ENCODE measurements around the gene ANAPC15. TPM values are rescaled to one million over a fixed set of nuclear protein-coding genes. Genes with fewer than 3 reads are reported as not detected.
A peak's percentile ranks its signal among the peaks of the same experiment; 100 is the strongest.
"Not testable (repeated sequence)": the region's sequence is repeated elsewhere in the genome, so short reads cannot be mapped to it uniquely, and the experiment has no call there.

Gene ANAPC15
- 37.4 and 40.9 TPM in 2 replicates for total RNA-seq (2014; rRNA removed; shearing (Covaris generic); ENCODE audit: low replicate concordance)

DNA sequence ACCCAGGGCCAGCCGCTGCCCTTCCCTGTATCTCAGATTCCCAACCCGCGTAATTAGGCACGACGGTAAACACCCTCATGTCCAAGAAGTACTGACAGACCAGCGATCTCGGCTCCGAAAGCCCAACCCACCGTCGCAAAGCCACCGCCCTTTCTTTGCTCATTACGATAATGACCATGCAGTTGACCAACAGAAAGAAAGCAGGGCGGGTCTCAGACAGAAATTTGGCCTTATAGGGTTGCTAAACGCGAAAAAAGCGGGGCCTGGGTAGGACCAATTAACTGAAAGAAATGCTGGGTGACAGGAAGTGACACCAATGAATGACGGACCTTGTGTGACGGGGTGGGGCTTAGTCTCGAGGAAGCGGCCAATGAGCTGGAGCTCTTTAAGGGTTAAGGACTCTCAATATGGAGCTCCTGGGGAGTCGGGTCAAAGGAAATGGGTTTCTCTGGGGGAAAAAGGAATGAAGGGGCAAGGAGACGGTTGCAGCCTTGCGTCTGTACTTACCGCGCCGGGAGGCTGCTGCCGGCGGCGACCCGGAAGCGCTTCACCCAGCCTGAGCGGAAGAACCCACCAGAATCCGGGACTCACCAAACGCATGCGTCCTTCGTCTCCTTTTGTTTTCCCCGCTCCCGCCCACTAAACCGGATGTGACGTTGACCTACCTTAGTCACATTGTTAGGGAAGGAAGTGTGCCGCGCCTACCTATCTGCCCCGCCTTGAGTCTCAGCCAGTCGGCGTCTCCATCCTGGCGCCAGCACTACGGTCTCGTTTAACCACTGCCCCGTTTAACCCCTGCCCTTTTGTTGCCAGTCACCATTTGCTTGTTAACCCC lies at the start of gene ANAPC15:
TSS of gene ANAPC15 (minus strand) at position 553 of the 835 bp plus-strand sequence. CDS start 1,419 bp downstream, outside the sequence.
- peak within 1 kb of the TSS; percentile 73 for H3K4me3 ChIP-seq (ENCODE audit: low read length)

DNA sequence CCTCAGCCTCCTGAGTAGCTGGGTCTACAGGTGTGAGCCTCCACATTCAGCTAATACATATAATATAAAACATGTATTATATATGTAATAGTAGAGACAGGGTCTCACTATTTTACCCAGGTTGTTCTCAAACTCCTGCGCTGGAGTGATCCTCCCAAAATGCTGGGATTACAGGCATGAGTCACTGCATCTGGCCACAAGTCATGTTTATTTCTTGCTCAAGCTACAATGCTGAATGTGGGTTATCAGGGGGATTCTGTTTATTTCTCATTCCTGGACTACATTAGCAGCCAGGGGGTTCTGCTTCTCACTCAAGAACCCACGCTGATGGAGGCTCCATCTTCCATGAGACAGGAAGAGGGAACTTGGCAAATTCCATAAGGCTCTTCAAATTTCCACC lies 47.8 kb upstream of the ANAPC15 start:
- DNase-seq: no peak
- Histone ChIP-seq H4K20me1 (ENCODE audit: insufficient read depth, low read depth, low read length) (no peaks in the 10 kb centered on the region), H3K4me2 (ENCODE audit: low read depth, low read length, poor library complexity, severe bottlenecking) (no peak overlapping the region), H2AFZ (ENCODE audit: low read length) (no peak overlapping the region), H3K79me2 (ENCODE audit: low read length) (no peaks in the 10 kb centered on the region), H3K36me3 (ENCODE audit: insufficient read depth, low read length) (no peaks in the 10 kb centered on the region), H3K9me2 (replicated peaks; ENCODE audit: insufficient read depth, low read length) (no peaks in the 10 kb centered on the region), H3K9ac (ENCODE audit: low read length) (no peak overlapping the region), H3K27me3 (ENCODE audit: low read length) (no peaks in the 10 kb centered on the region), H3K27ac (ENCODE audit: low read length) (no peak overlapping the region), H3K9me3 (ENCODE audit: low read length) (no peaks in the 10 kb centered on the region), H3K4me3 (ENCODE audit: low read length) (no peak overlapping the region), H3K4me1 (ENCODE audit: low read length) (no peaks in the 10 kb centered on the region)

More for the DNA sequence above, at the start of gene ANAPC15:
- Histone ChIP-seq H3K9ac (ENCODE audit: low read length) (peak within 1 kb of the TSS; percentile 79), H3K9me3 (ENCODE audit: low read length) (no peaks in the 10 kb centered on the region), H3K4me2 (ENCODE audit: low read depth, low read length, poor library complexity, severe bottlenecking) (peak within 1 kb of the TSS; percentile 94), H3K36me3 (ENCODE audit: insufficient read depth, low read length) (no peaks in the 10 kb centered on the region), H3K27me3 (ENCODE audit: low read length) (no peaks in the 10 kb centered on the region), H3K9me2 (replicated peaks; ENCODE audit: insufficient read depth, low read length) (no peaks in the 10 kb centered on the region; the same call in 1 of the 2 replicates), H3K79me2 (ENCODE audit: low read length) (peaks cover 5% of the 10 kb centered on the region; the same call in 1 of the 2 replicates), H4K20me1 (ENCODE audit: insufficient read depth, low read depth, low read length) (no peaks in the 10 kb centered on the region), H2AFZ (ENCODE audit: low read length) (peak within 1 kb of the TSS; percentile 35; the same call in 1 of the 2 replicates), H3K4me1 (ENCODE audit: low read length) (peaks cover 20% of the 10 kb centered on the region), H3K27ac (ENCODE audit: low read length) (peak within 1 kb of the TSS; percentile 81)
- DNase-seq: peak; percentile 100

DNA sequence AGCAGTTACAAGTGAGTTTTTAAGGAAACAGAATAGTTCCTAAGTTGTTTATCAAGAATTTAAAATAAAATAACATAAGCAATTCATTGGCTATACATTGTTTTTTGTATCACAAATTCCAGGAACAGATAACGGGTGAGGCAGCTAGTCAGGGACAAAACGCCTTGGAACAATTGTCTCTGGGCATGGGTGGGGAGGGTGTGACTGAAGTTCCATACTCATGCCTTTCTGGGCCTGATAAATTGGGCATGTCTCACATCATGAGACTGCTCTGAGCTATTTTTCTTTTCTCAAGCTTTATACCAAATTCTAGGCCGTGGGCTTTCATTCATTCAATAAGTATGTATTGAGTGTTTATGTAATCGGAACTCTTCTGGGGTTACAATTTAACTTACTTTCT lies 44.6 kb upstream of the ANAPC15 start:
- Histone ChIP-seq H3K4me1 (ENCODE audit: low read length) (no peaks in the 10 kb centered on the region), H3K27me3 (ENCODE audit: low read length) (no peaks in the 10 kb centered on the region), H3K9me3 (ENCODE audit: low read length) (no peaks in the 10 kb centered on the region), H3K79me2 (ENCODE audit: low read length) (no peaks in the 10 kb centered on the region), H3K4me2 (ENCODE audit: low read depth, low read length, poor library complexity, severe bottlenecking) (no peak overlapping the region), H2AFZ (ENCODE audit: low read length) (no peak overlapping the region), H3K4me3 (ENCODE audit: low read length) (no peak overlapping the region), H4K20me1 (ENCODE audit: insufficient read depth, low read depth, low read length) (no peaks in the 10 kb centered on the region), H3K9ac (ENCODE audit: low read length) (no peak overlapping the region), H3K9me2 (replicated peaks; ENCODE audit: insufficient read depth, low read length) (no peaks in the 10 kb centered on the region), H3K36me3 (ENCODE audit: insufficient read depth, low read length) (no peaks in the 10 kb centered on the region), H3K27ac (ENCODE audit: low read length) (no peak overlapping the region)
- no peak for DNase-seq

- DNase-seq: no peak
- H3K9me2 ChIP-seq (replicated peaks; ENCODE audit: insufficient read depth, low read length): no peaks in the 10 kb centered on the region
- no peak overlapping the region for H3K4me3 ChIP-seq (ENCODE audit: low read length)
- H3K36me3 ChIP-seq (ENCODE audit: insufficient read depth, low read length): no peaks in the 10 kb centered on the region
- H4K20me1 ChIP-seq (ENCODE audit: insufficient read depth, low read depth, low read length): no peaks in the 10 kb centered on the region
- no peaks in the 10 kb centered on the region for H3K79me2 ChIP-seq (ENCODE audit: low read length)
- H3K27me3 ChIP-seq (ENCODE audit: low read length): no peaks in the 10 kb centered on the region
- no peak overlapping the region for H3K4me2 ChIP-seq (ENCODE audit: low read depth, low read length, poor library complexity, severe bottlenecking)
- H3K4me1 ChIP-seq (ENCODE audit: low read length): no peaks in the 10 kb centered on the region
- no peak overlapping the region for H3K9ac ChIP-seq (ENCODE audit: low read length)
- H2AFZ ChIP-seq (ENCODE audit: low read length): no peak overlapping the region
- H3K9me3 ChIP-seq (ENCODE audit: low read length): no peaks in the 10 kb centered on the region
- H3K27ac ChIP-seq (ENCODE audit: low read length): no peak overlapping the region
These were observed 43.3 kb upstream of the ANAPC15 start for GRCh38 chr11:72155751-72156150.

DNA sequence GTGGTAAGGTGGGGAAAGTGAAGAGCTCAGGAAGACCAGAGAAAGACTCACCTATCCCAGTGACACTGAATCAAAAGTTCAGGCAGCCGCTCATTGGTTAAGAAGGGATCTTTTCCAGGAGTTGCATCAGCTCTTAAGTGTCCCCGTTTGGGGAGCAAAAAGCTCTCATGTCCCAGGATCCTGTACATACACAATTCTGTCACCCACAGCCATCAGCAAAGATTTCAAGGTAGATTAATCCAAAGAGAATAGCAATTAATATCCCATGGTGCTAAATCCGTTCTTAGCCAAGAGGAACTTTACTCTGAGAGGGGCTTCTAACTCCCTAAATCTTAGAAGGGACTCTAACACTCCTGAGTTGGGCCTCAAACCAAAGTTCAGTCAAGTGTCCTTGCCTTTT lies 42.3 kb upstream of the ANAPC15 start:
- no peak for DNase-seq
- Histone ChIP-seq H3K27me3 (ENCODE audit: low read length) (no peaks in the 10 kb centered on the region), H2AFZ (ENCODE audit: low read length) (no peak overlapping the region), H3K9me2 (replicated peaks; ENCODE audit: insufficient read depth, low read length) (no peaks in the 10 kb centered on the region), H3K4me1 (ENCODE audit: low read length) (no peaks in the 10 kb centered on the region), H3K27ac (ENCODE audit: low read length) (no peak overlapping the region), H3K9ac (ENCODE audit: low read length) (no peak overlapping the region), H3K4me2 (ENCODE audit: low read depth, low read length, poor library complexity, severe bottlenecking) (no peak overlapping the region), H3K4me3 (ENCODE audit: low read length) (no peak overlapping the region), H3K9me3 (ENCODE audit: low read length) (no peaks in the 10 kb centered on the region), H4K20me1 (ENCODE audit: insufficient read depth, low read depth, low read length) (no peaks in the 10 kb centered on the region), H3K36me3 (ENCODE audit: insufficient read depth, low read length) (no peaks in the 10 kb centered on the region), H3K79me2 (ENCODE audit: low read length) (no peaks in the 10 kb centered on the region)

- not testable (repeated sequence) for H3K79me2 ChIP-seq (ENCODE audit: low read length); H4K20me1 ChIP-seq (ENCODE audit: insufficient read depth, low read depth, low read length); H3K9me3 ChIP-seq (ENCODE audit: low read length); H3K4me2 ChIP-seq (ENCODE audit: low read depth, low read length, poor library complexity, severe bottlenecking); H3K27me3 ChIP-seq (ENCODE audit: low read length); H3K9me2 ChIP-seq (replicated peaks; ENCODE audit: insufficient read depth, low read length); H3K36me3 ChIP-seq (ENCODE audit: insufficient read depth, low read length); H3K27ac ChIP-seq (ENCODE audit: low read length); H3K4me3 ChIP-seq (ENCODE audit: low read length); H2AFZ ChIP-seq (ENCODE audit: low read length); H3K9ac ChIP-seq (ENCODE audit: low read length); DNase-seq; H3K4me1 ChIP-seq (ENCODE audit: low read length)
These were observed 41.4 kb upstream of the ANAPC15 start for GRCh38 chr11:72153874-72154273.

GRCh38 chr11:72150882-72151281 lies 38.4 kb upstream of the ANAPC15 start:
- no peaks in the 10 kb centered on the region for H3K9me3 ChIP-seq (ENCODE audit: low read length)
- DNase-seq: no peak
- H3K4me2 ChIP-seq (ENCODE audit: low read depth, low read length, poor library complexity, severe bottlenecking): no peak overlapping the region
- H3K79me2 ChIP-seq (ENCODE audit: low read length): no peaks in the 10 kb centered on the region
- H2AFZ ChIP-seq (ENCODE audit: low read length): no peak overlapping the region
- no peaks in the 10 kb centered on the region for H4K20me1 ChIP-seq (ENCODE audit: insufficient read depth, low read depth, low read length)
- H3K9me2 ChIP-seq (replicated peaks; ENCODE audit: insufficient read depth, low read length): no peaks in the 10 kb centered on the region
- H3K9ac ChIP-seq (ENCODE audit: low read length): no peak overlapping the region
- no peaks in the 10 kb centered on the region for H3K27me3 ChIP-seq (ENCODE audit: low read length)
- no peak overlapping the region for H3K4me3 ChIP-seq (ENCODE audit: low read length)
- no peaks in the 10 kb centered on the region for H3K4me1 ChIP-seq (ENCODE audit: low read length)
- no peak overlapping the region for H3K27ac ChIP-seq (ENCODE audit: low read length)
- H3K36me3 ChIP-seq (ENCODE audit: insufficient read depth, low read length): no peaks in the 10 kb centered on the region

- no peak overlapping the region for H3K4me3 ChIP-seq (ENCODE audit: low read length)
- H3K9me2 ChIP-seq (replicated peaks; ENCODE audit: insufficient read depth, low read length): no peaks in the 10 kb centered on the region
- H3K4me2 ChIP-seq (ENCODE audit: low read depth, low read length, poor library complexity, severe bottlenecking): no peak overlapping the region
- no peaks in the 10 kb centered on the region for H3K9me3 ChIP-seq (ENCODE audit: low read length)
- peaks cover 6% of the 10 kb centered on the region; the same call in 1 of the 2 replicates for H3K4me1 ChIP-seq (ENCODE audit: low read length)
- H3K9ac ChIP-seq (ENCODE audit: low read length): no peak overlapping the region
- no peaks in the 10 kb centered on the region for H4K20me1 ChIP-seq (ENCODE audit: insufficient read depth, low read depth, low read length)
- DNase-seq: no peak
- H3K79me2 ChIP-seq (ENCODE audit: low read length): no peaks in the 10 kb centered on the region
- no peaks in the 10 kb centered on the region for H3K36me3 ChIP-seq (ENCODE audit: insufficient read depth, low read length)
- no peak overlapping the region for H2AFZ ChIP-seq (ENCODE audit: low read length)
- H3K27me3 ChIP-seq (ENCODE audit: low read length): no peaks in the 10 kb centered on the region
- no peak overlapping the region for H3K27ac ChIP-seq (ENCODE audit: low read length)
These were observed 34.1 kb upstream of the ANAPC15 start for GRCh38 chr11:72146625-72147024.

All from Karpas-422 (cell line).